Measurements from ENCODE around the gene SPEG. TPM values are rescaled to one million over a fixed set of nuclear protein-coding genes. Genes with fewer than 3 reads are reported as not detected.

The SPEG gene
- total RNA-seq, 2 donors from 2014 or later, result 23.1 to 29.8 TPM

- H3K36me3 Mint-ChIP-seq (ENCODE audit: low read depth), result peaks cover 24% of the 10 kb centered on the region
- peaks cover 5% of the 10 kb centered on the region for H3K4me1 ChIP-seq (ENCODE audit: control insufficient read depth, insufficient read depth, low read length)
- no peak overlapping the region for H3K27ac Mint-ChIP-seq
- no peak overlapping the region for H3K27ac ChIP-seq (ENCODE audit: low read depth, low read length)
- WGBS, 2 experiments (ENCODE audit: insufficient coverage in 1 of 2, insufficient read length in 1 of 2), result 94 to 96% methylated on average over 4 to 9 of the region's 9 CpGs
- no peak overlapping the region for H3K4me3 ChIP-seq (ENCODE audit: low read length)
- peaks cover 2% of the 10 kb centered on the region for H3K9me3 Mint-ChIP-seq
- peaks cover 13% of the 10 kb centered on the region for H3K27me3 Mint-ChIP-seq (ENCODE audit: insufficient read depth)
- no peak overlapping the region for H3K9ac ChIP-seq (ENCODE audit: extremely low read depth, low read length, poor library complexity, severe bottlenecking)
- no peak for DNase-seq
- no peaks in the 10 kb centered on the region for H3K9me3 ChIP-seq (ENCODE audit: control insufficient read depth, low read length)
- H3K27me3 ChIP-seq (ENCODE audit: control insufficient read depth, insufficient read depth, low read length, poor library complexity, severe bottlenecking), result no peaks in the 10 kb centered on the region
- H3K4me3 Mint-ChIP-seq, result no peak overlapping the region
- no peak for TF ChIP-seq CTCF (conservative IDR thresholded peaks at IDR 0.05)
- peaks cover 20% of the 10 kb centered on the region for H3K4me1 Mint-ChIP-seq
- H3K36me3 ChIP-seq (ENCODE audit: control insufficient read depth, insufficient read depth, low read length), result peaks cover 10% of the 10 kb centered on the region
Measured at GRCh38 chr2:219505585-219505984, 70.9 kb downstream of the SPEG start.

- Histone ChIP-seq H3K36me3 (ENCODE audit: control insufficient read depth, insufficient read depth, low read length) (peaks cover 10% of the 10 kb centered on the region), H3K9me3 (ENCODE audit: control insufficient read depth, low read length) (no peaks in the 10 kb centered on the region), H3K4me3 (ENCODE audit: low read length) (no peak overlapping the region), H3K9ac (ENCODE audit: extremely low read depth, low read length, poor library complexity, severe bottlenecking) (no peak overlapping the region), H3K27ac (ENCODE audit: low read depth, low read length) (peak overlapping the region; percentile 78), H3K4me1 (ENCODE audit: control insufficient read depth, insufficient read depth, low read length) (peaks cover 5% of the 10 kb centered on the region), H3K27me3 (ENCODE audit: control insufficient read depth, insufficient read depth, low read length, poor library complexity, severe bottlenecking) (no peaks in the 10 kb centered on the region)
- Mint-ChIP-seq H3K4me3 (no peak overlapping the region), H3K27ac (peak overlapping the region; percentile 49), H3K9me3 (peaks cover 2% of the 10 kb centered on the region), H3K4me1 (peaks cover 20% of the 10 kb centered on the region), H3K36me3 (ENCODE audit: low read depth) (peaks cover 24% of the 10 kb centered on the region), H3K27me3 (ENCODE audit: insufficient read depth) (peaks cover 18% of the 10 kb centered on the region)
- DNase-seq, result no peak
- WGBS, 2 experiments (ENCODE audit: insufficient coverage in 1 of 2, insufficient read length in 1 of 2), result 85 to 93% methylated on average over 14 to 23 of the region's 23 CpGs
- no peak for TF ChIP-seq CTCF (conservative IDR thresholded peaks at IDR 0.05)
Measured at GRCh38 chr2:219506153-219506801, 71.6 kb downstream of the SPEG start.

GRCh38 chr2:219506802-219507526, 72.3 kb downstream of the SPEG start:
- Mint-ChIP-seq H3K27ac (peak overlapping the region; percentile 49), H3K36me3 (ENCODE audit: low read depth) (peaks cover 24% of the 10 kb centered on the region), H3K4me1 (peaks cover 20% of the 10 kb centered on the region), H3K27me3 (ENCODE audit: insufficient read depth) (peaks cover 23% of the 10 kb centered on the region), H3K9me3 (peaks cover 3% of the 10 kb centered on the region), H3K4me3 (no peak overlapping the region)
- Histone ChIP-seq H3K9me3 (ENCODE audit: control insufficient read depth, low read length) (no peaks in the 10 kb centered on the region), H3K4me3 (ENCODE audit: low read length) (no peak overlapping the region), H3K27ac (ENCODE audit: low read depth, low read length) (peak overlapping the region; percentile 78), H3K36me3 (ENCODE audit: control insufficient read depth, insufficient read depth, low read length) (peaks cover 10% of the 10 kb centered on the region), H3K9ac (ENCODE audit: extremely low read depth, low read length, poor library complexity, severe bottlenecking) (no peak overlapping the region), H3K27me3 (ENCODE audit: control insufficient read depth, insufficient read depth, low read length, poor library complexity, severe bottlenecking) (peaks cover 3% of the 10 kb centered on the region), H3K4me1 (ENCODE audit: control insufficient read depth, insufficient read depth, low read length) (peaks cover 5% of the 10 kb centered on the region)
- 60% methylated on average over 1 to 17 of the region's 17 CpGs for WGBS, 2 experiments (ENCODE audit: insufficient coverage in 1 of 2, insufficient read length in 1 of 2)
- DNase-seq, result peak; percentile 80
- TF ChIP-seq CTCF (conservative IDR thresholded peaks at IDR 0.05), result no peak
